Left lung (tissue), 10 donors: ENCODE measurements around the gene DAZAP2. TPM values are rescaled to one million over a fixed set of nuclear protein-coding genes. Genes with fewer than 3 reads are reported as not detected.
"Not testable (repeated sequence)": the region's sequence is repeated elsewhere in the genome, so short reads cannot be mapped to it uniquely, and the experiment has no call there.

Experiments used
- ATAC-seq: fragments of 200-7000 bp; cut with Tn5 transposase; one replicate; pipeline ENCODE4 v1.9.1; 2020; ENCODE audit warnings: moderate library complexity
- DNase-seq, 4 donors: peaks; one replicate each; pipeline ENCODE4 v3.0.0-alpha.2; 2013 to 2020
- H3K27ac ChIP-seq, 2 donors: fragments of 200-600 bp; sonication (generic) in 1 of 2; one replicate each; pipeline versions ENCODE4 v1.5.0 to v1.8.0; 2020 to 2021
- H3K27me3 ChIP-seq, 2 donors: fragments of 200-600 bp; sonication (generic) in 1 of 2; one replicate each; pipeline versions ENCODE4 v1.5.0 to v1.8.0; 2020 to 2021
- H3K36me3 ChIP-seq, 2 donors: fragments of 200-600 bp; sonication (generic) in 1 of 2; one replicate each; pipeline versions ENCODE4 v1.5.0 to v1.8.0; 2020 to 2021
- H3K4me1 ChIP-seq, 2 donors: fragments of 200-600 bp; one replicate each; pipeline ENCODE4 v1.8.0; 2021
- H3K4me3 ChIP-seq, 2 donors: fragments of 200-600 bp; sonication (generic) in 1 of 2; one replicate each; pipeline versions ENCODE4 v1.5.0 to v1.8.0; 2020 to 2021; ENCODE audit warnings: mild to moderate bottlenecking in 1 of 2
- H3K9me3 ChIP-seq, 2 donors: fragments of 200-600 bp; sonication (generic) in 1 of 2; one replicate each; pipeline versions ENCODE4 v1.5.0 to v1.8.0; 2020 to 2021
- intact Hi-C, 2 donors: fragments of 100-400 bp; cut with DNase I; formaldehyde crosslinking; loops; one replicate each; pipeline versions ENCODE4 v1.11.2 to v1.14.2; 2022
- polyA plus RNA-seq, 6 donors: library from polyadenylated mRNA; unstranded; fragments of 120-200 nt; gene quantifications; one replicate each; pipeline ENCODE4 v1.2.1, GENCODE V29; 2013; ENCODE audit not compliant: insufficient read length in 6 of 6
- total RNA-seq, 2 donors: library from RNA; stranded (reverse); fragmentation: NEBNext Ultra II Directional; extraction: Animal tissue kit (Norgen Biotek cat#: 25700); gene quantifications; one replicate each; pipeline ENCODE4 v1.2.1, GENCODE V29; 2021
- TF ChIP-seq, protein P1 (sequence below), 2 donors: fragments of 200-600 bp; sonication (generic) in 1 of 2; IDR thresholded peaks; one replicate each; pipeline versions ENCODE4 v1.5.0 to v1.8.0; 2021; ENCODE audit warnings: antibody characterized with exemption in 2 of 2
- donor health status: DM: no; HTN: yes; CAD: no.
- donor health status: DM: no; HTN: no; CAD: no.

The DAZAP2 gene
- total and polyA plus RNA-seq, 8 donors, result 184 to 224 (median 212) TPM

DNA sequence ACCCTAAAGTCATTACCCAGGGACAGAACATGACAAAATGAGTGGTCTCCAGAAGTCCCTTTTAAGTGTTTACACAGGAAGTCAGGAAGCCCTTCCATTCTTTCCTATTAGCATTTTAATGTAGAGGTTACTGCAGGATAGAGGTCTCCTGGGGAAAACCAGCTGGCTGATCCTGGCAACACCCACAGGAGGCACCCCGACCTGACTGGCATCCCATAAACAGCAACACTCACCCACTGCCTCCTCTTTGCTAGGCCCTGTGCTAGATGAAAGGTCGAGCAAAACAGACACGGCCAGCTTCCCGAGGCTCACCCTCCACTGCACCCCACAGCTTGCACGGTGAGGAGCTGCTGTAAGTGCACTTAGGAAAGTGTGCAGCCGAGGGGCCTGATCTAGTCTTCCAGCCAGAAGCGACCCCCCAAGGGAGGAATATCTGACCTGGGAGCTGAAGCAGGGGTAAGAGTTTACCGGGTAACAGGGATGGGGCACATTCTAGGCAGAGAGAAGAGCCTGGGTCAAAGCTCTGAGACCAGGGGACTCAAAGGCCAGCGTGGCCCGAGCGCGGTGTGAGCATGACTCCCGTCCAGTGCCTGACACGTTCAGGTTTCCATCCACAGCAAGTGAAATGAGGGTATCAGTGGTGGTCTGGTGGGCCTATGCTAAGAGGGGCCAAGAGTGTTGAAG lies 9.0 kb downstream of the DAZAP2 start:
- H3K9me3 ChIP-seq, result no peaks in the 10 kb centered on the region
- TF ChIP-seq, protein P1, sequence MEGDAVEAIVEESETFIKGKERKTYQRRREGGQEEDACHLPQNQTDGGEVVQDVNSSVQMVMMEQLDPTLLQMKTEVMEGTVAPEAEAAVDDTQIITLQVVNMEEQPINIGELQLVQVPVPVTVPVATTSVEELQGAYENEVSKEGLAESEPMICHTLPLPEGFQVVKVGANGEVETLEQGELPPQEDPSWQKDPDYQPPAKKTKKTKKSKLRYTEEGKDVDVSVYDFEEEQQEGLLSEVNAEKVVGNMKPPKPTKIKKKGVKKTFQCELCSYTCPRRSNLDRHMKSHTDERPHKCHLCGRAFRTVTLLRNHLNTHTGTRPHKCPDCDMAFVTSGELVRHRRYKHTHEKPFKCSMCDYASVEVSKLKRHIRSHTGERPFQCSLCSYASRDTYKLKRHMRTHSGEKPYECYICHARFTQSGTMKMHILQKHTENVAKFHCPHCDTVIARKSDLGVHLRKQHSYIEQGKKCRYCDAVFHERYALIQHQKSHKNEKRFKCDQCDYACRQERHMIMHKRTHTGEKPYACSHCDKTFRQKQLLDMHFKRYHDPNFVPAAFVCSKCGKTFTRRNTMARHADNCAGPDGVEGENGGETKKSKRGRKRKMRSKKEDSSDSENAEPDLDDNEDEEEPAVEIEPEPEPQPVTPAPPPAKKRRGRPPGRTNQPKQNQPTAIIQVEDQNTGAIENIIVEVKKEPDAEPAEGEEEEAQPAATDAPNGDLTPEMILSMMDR (IDR thresholded peaks at IDR 0.05), result no peak
- peaks cover 8 to 60% of the 10 kb centered on the region in 2 donors for H3K4me1 ChIP-seq
- intact Hi-C loops, result no loop called here
- ATAC-seq (peak; percentile 35), DNase-seq (no peak)
- peak overlapping the region in 1 of 2 donors; percentile 78 for H3K27ac ChIP-seq
- no peaks in the 10 kb centered on the region for H3K27me3 ChIP-seq
- H3K36me3 ChIP-seq, result peaks cover 0 to 25% of the 10 kb centered on the region in 2 donors
- no peak overlapping the region for H3K4me3 ChIP-seq

DNA sequence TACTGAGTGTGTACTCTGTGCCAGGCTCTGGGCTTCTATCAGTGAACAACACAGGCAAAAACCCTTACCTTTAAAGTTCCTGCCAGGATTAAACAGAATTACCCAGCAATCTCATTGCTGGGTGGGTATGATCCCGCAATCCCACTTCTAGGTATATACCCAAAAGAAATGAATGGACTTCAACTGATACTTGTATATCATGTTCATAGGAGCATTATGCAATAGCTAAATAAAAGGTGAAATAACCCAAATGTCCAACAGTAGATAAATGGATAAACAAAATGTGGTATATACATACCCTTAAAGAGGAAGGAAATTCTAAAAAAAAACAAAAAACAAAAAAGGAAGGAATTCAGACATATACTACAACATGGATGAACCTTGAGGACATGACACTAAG lies 14.7 kb downstream of the DAZAP2 start:
- no peaks in the 10 kb centered on the region for H3K9me3 ChIP-seq
- no peaks in the 10 kb centered on the region for H3K27me3 ChIP-seq
- H3K36me3 ChIP-seq, result no peaks in the 10 kb centered on the region
- no peak overlapping the region for H3K4me3 ChIP-seq
- peaks cover 0 to 18% of the 10 kb centered on the region in 2 donors for H3K4me1 ChIP-seq
- DNase-seq (no peak), ATAC-seq (no peak)
- TF ChIP-seq, protein P1 (IDR thresholded peaks at IDR 0.05), result no peak
- H3K27ac ChIP-seq, result no peak overlapping the region
- intact Hi-C loops, result no loop called here

DNA sequence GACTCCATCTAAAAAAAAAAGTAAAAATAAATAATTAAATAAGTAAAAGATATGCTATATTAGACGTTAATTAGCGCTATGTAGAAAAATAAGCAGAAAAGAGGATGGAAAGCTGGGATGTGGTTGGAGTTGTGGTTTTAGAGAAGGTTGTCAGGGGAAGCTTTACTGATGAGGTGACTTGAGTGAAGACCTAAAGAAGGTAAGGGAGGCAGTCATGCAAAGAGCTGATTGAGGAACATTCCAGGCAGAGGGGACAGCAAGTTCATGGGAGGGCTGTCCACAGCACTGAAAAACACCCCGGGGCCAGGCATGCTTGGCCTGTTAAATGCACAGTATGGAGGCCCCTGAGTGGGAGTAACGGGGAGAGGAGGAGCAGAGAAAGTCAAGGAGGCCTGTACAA lies 15.9 kb downstream of the DAZAP2 start:
- no peaks in the 10 kb centered on the region for H3K9me3 ChIP-seq
- H3K4me3 ChIP-seq, result no peak overlapping the region
- ATAC-seq, result no peak
- intact Hi-C loops, result no loop called here
- TF ChIP-seq, protein P1 (IDR thresholded peaks at IDR 0.05), result no peak
- no peaks in the 10 kb centered on the region for H3K36me3 ChIP-seq
- no peaks in the 10 kb centered on the region for H3K27me3 ChIP-seq
- H3K27ac ChIP-seq, result no peak overlapping the region
- no peak for DNase-seq
- peaks cover 0 to 12% of the 10 kb centered on the region in 2 donors for H3K4me1 ChIP-seq

DNA sequence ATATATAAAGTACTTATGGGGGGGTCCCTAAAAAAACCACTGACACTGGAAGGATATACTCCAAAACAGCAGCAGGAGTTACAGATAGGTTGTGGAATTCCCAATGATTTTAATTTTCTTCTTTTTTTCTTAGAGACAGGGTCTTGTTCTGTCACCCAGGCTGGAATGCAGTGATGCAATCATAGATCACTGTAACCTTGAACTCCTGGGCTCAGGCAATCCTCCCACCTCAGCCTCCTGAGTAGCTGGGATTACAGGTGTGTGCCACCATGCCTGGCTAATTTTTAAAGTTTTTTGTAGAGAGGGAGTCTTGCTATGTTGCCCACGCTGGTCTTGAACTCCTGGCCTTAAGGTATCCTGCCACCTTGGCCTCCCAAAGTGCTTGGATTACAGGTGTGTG lies 21.0 kb downstream of the DAZAP2 start:
- H3K4me3 ChIP-seq, H3K36me3 ChIP-seq, H3K9me3 ChIP-seq, intact Hi-C loops, H3K27me3 ChIP-seq, DNase-seq, ATAC-seq, H3K4me1 ChIP-seq, H3K27ac ChIP-seq: not testable (repeated sequence)

DNA sequence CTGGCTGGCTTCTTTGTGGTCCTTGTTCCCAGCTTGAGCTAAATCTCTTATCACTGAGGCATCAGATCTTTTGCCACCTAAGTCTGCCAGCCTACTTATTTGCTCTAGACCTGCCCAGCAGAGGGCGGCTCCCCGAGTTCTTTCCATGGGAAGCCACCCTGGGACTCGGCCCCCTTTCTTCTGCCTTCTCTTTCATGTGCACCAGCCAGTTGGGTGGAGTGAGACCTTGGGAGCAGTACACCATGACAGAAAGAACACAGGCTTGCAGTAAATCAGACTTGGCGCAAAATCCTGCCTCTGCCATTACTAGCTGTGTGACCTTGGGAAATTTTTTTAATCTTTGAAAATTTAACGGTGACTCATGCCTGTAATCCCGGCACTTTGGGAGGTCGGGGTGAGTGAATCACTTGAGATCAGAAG lies 24.1 kb downstream of the DAZAP2 start:
- DNase-seq, result peak in 1 of 4 donors; percentile 49
- Histone ChIP-seq H3K4me1 (peaks cover 0 to 10% of the 10 kb centered on the region in 2 donors), H3K27me3 (no peaks in the 10 kb centered on the region), H3K27ac (no peak overlapping the region), H3K9me3 (no peaks in the 10 kb centered on the region), H3K4me3 (no peak overlapping the region), H3K36me3 (no peaks in the 10 kb centered on the region)
- intact Hi-C loops, result no loop called here
- TF ChIP-seq, protein P1 (IDR thresholded peaks at IDR 0.05), result peak in 1 of 2 donors; percentile 38
- ATAC-seq, result peak; percentile 76

DNA sequence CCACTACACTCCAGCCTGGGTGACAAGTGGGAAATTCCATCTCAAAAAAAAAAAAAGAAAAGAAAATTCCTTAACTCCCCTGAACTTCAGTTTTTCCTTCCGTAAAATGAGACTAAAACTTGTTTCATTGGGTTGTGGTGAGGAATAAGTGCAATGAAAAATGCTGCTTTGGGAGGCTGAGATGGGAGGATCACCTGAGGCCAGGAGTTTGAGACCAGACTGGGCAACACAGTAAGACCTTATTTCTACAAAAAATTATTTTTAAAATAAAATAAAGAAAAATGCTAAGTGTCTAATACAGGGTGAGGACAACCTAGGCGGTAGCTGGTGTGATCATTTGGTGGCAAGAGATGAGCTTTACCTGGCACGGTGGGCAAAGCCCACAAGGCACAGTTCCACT lies 24.7 kb downstream of the DAZAP2 start:
- no peak overlapping the region for H3K4me3 ChIP-seq
- TF ChIP-seq, protein P1 (IDR thresholded peaks at IDR 0.05), result no peak
- no peak overlapping the region for H3K27ac ChIP-seq
- H3K4me1 ChIP-seq, result peaks cover 0 to 12% of the 10 kb centered on the region in 2 donors
- no peak for DNase-seq
- no peaks in the 10 kb centered on the region for H3K9me3 ChIP-seq
- no peaks in the 10 kb centered on the region for H3K27me3 ChIP-seq
- intact Hi-C loops, result no loop called here
- no peaks in the 10 kb centered on the region for H3K36me3 ChIP-seq
- ATAC-seq, result no peak
